Pancreas (tissue), 10 donors: Measurements from ENCODE around the gene RB1. TPM values are rescaled to one million over a fixed set of nuclear protein-coding genes. Genes with fewer than 3 reads are reported as not detected.

Experiments used
- ATAC-seq, 4 donors: fragments of 200-7000 bp; cut with Tn5 transposase; one replicate each; pipeline versions ENCODE4 v1.8.0 to v1.9.1; 2020; ENCODE audit warnings: mild to moderate bottlenecking in 4 of 4, moderate library complexity in 4 of 4
- DNase-seq, 6 donors: peaks; one replicate each; pipeline ENCODE4 v3.0.0-alpha.2; 2020
- FAIRE-seq: peaks from 2 replicates; lab custom pipeline; 2012; peaks lifted over from hg19 to GRCh38; lab: Jason Lieb, UNC
- H3K27ac ChIP-seq, 4 donors: fragments of 200-600 bp; sonication (generic); 1 replicate in 3 of 4; 2 replicates in 1 of 4; pipeline versions ENCODE4 v1.5.0 to v1.8.0; 2020
- H3K27me3 ChIP-seq, 4 donors: fragments of 200-600 bp; one replicate each; pipeline ENCODE4 v1.8.0; 2021
- H3K36me3 ChIP-seq, 3 donors: fragments of 200-600 bp; sonication (generic) in 1 of 3; one replicate each; pipeline versions ENCODE4 v1.5.0 to v1.8.0; 2020 to 2021
- H3K4me1 ChIP-seq, 3 donors: fragments of 200-600 bp; one replicate each; pipeline ENCODE4 v1.8.0; 2021
- H3K4me3 ChIP-seq, 4 donors: fragments of 200-600 bp; sonication (generic) in 2 of 4; one replicate each; pipeline versions ENCODE4 v1.5.0 to v1.8.0; 2020 to 2021
- H3K9me3 ChIP-seq, 4 donors: fragments of 200-600 bp; one replicate each; pipeline ENCODE4 v1.8.0; 2021
- WGBS, 2 donors: extraction: QIAGEN DNeasy Blood & Tissue Kit; methylation state at CpG; one replicate each; pipeline ENCODE4 v1.1.7; 2013; 5-methylcytosine and 5-hydroxymethylcytosine counted together
- intact Hi-C, 3 donors: fragments of 100-400 bp; cut with DNase I; formaldehyde crosslinking; loops; one replicate each; pipeline versions ENCODE4 v1.11.1 to v1.14.2; 2022
- polyA plus RNA-seq, 2 donors: library from polyadenylated mRNA; stranded (reverse); fragments of 200-250 nt; gene quantifications; one replicate each; pipeline ENCODE4 v1.2.3, GENCODE V29; 2013
- total RNA-seq, 6 donors: library from RNA; stranded (reverse); fragmentation: NEBNext Ultra II Directional in 4 of 6; extraction: Animal tissue kit (Norgen Biotek cat#: 25700) in 4 of 6; gene quantifications; one replicate each; pipeline versions ENCODE4 v1.2.1 to v1.2.4, GENCODE V29; 2021 to 2023
- TF ChIP-seq, protein P1 (sequence below), 4 donors: fragments of 200-600 bp; sonication (generic) in 3 of 4; IDR thresholded peaks; one replicate each; pipeline versions ENCODE4 v1.5.0 to v1.8.0; 2021; ENCODE audit warnings: antibody characterized with exemption in 4 of 4
- donor health status: healthy with polysubstance abuse.
- donor health status: DM: no; HTN: no; CAD: no; lungs with moderate emphysema.
- donor health status: DM: no; HTN: no; CAD: no.
- donor health status: control.
- donor health status: control.
- donor health status: Bipolar disorder and iron deficiency.
- donor health status: DM: yes; HTN: yes; CAD: no.
- donor health status: DM: no; HTN: no; CAD: no.
- donor health status: DM: no; HTN: no; CAD: no.
- donor health status: DM: yes; HTN: yes; CAD: no.

The RB1 gene
- total and polyA plus RNA-seq, 8 donors, result 5.0 to 23.0 (median 10.9) TPM

DNA sequence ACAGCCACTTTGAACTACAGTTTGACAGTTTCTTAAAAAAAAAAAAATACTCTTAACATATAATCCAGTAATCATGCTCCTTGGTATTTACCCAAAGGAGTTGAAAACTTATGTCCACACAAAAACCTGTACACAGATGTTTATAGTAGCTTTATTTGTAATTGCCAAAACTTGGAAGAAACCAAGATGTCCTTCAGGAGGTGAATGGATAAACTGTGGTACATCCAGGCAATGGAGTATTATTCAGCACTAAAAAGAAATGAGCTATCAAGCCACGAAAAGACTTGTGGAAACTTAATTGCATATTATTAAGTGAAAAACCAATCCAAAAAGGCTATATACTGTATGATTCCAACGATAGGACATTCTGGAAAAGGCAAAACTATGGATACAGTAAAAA lies 184.4 kb downstream of the RB1 start:
- TF ChIP-seq, protein P1, sequence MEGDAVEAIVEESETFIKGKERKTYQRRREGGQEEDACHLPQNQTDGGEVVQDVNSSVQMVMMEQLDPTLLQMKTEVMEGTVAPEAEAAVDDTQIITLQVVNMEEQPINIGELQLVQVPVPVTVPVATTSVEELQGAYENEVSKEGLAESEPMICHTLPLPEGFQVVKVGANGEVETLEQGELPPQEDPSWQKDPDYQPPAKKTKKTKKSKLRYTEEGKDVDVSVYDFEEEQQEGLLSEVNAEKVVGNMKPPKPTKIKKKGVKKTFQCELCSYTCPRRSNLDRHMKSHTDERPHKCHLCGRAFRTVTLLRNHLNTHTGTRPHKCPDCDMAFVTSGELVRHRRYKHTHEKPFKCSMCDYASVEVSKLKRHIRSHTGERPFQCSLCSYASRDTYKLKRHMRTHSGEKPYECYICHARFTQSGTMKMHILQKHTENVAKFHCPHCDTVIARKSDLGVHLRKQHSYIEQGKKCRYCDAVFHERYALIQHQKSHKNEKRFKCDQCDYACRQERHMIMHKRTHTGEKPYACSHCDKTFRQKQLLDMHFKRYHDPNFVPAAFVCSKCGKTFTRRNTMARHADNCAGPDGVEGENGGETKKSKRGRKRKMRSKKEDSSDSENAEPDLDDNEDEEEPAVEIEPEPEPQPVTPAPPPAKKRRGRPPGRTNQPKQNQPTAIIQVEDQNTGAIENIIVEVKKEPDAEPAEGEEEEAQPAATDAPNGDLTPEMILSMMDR (IDR thresholded peaks at IDR 0.05), result no peak
- 89 to 97% methylated on average over 2 of the region's 2 CpGs for WGBS, 2 donors
- no peak for FAIRE-seq

GRCh38 chr13:48488995-48489394 lies 185.4 kb downstream of the RB1 start:
- Histone ChIP-seq H3K36me3 (no peaks in the 10 kb centered on the region), H3K4me1 (peaks cover 0 to 4% (median 0%) of the 10 kb centered on the region in 3 donors), H3K9me3 (no peaks in the 10 kb centered on the region), H3K4me3 (no peak overlapping the region), H3K27me3 (no peaks in the 10 kb centered on the region), H3K27ac (no peak overlapping the region)
- FAIRE-seq, result no peak
- ATAC-seq, result no peak
- TF ChIP-seq, protein P1 (IDR thresholded peaks at IDR 0.05), result no peak
- intact Hi-C loops, result no loop called here
- DNase-seq, result no peak

More for the DNA sequence above, 184.4 kb downstream of the RB1 start:
- Histone ChIP-seq H3K9me3 (no peaks in the 10 kb centered on the region), H3K27me3 (no peaks in the 10 kb centered on the region), H3K4me1 (no peaks in the 10 kb centered on the region), H3K27ac (no peak overlapping the region), H3K36me3 (no peaks in the 10 kb centered on the region), H3K4me3 (no peak overlapping the region)
- ATAC-seq (no peak), DNase-seq (no peak)
- intact Hi-C loops, result no loop called here

GRCh38 chr13:48489666-48490065 lies 186.1 kb downstream of the RB1 start:
- H3K9me3 ChIP-seq, result no peaks in the 10 kb centered on the region
- H3K4me3 ChIP-seq, result no peak overlapping the region
- H3K27ac ChIP-seq, result no peak overlapping the region
- intact Hi-C loops, result no loop called here
- DNase-seq, result no peak
- no peak for FAIRE-seq
- peaks cover 2 to 10% (median 3%) of the 10 kb centered on the region in 3 donors for H3K4me1 ChIP-seq
- no peaks in the 10 kb centered on the region for H3K36me3 ChIP-seq
- H3K27me3 ChIP-seq, result no peaks in the 10 kb centered on the region
- TF ChIP-seq, protein P1 (IDR thresholded peaks at IDR 0.05), result no peak
- ATAC-seq, result no peak

- no peaks in the 10 kb centered on the region for H3K27me3 ChIP-seq
Observed at GRCh38 chr13:48490241-48490640, 186.7 kb downstream of the RB1 start.

DNA sequence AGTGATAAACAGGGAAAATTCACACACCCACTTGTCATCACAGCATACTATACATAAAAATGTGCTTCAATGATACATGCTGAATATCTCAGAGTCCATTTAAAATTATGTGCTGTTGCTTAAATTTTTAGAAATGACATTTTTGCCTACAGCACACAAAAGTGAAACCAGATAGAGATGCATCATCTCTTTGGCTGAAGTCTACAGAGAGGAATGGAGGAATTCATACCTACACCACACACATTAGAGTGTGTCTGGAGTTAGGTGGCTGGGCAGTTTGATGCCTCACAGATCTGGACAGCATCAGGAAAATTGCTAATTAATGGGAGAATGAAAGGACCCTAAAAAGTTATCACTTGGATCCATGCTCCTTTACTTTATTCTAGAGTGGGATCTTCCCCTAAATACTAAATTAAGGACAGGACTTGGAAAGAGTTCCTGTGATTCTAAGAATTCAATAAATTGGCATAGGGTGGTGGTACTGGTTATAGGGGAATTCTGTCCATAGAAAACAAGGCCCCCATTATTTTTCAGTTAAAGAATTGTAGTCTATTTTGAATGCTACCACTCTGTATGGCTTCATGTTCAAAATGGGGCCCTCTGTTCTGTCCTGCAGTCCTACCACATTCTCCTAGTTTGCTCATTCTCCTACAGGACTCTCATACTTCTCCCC lies 188.0 kb downstream of the RB1 start:
- Histone ChIP-seq H3K4me3 (peak overlapping the region in 1 of 4 donors; percentile 13), H3K36me3 (no peaks in the 10 kb centered on the region), H3K4me1 (peaks cover 3 to 10% (median 3%) of the 10 kb centered on the region in 3 donors), H3K9me3 (no peaks in the 10 kb centered on the region), H3K27ac (peak overlapping the region in 2 of 4 donors; percentile 48 to 61), H3K27me3 (no peaks in the 10 kb centered on the region)
- DNase-seq (no peak), FAIRE-seq (no peak), ATAC-seq (no peak)
- intact Hi-C loops, result no loop called here
- TF ChIP-seq, protein P1 (IDR thresholded peaks at IDR 0.05), result no peak

More at GRCh38 chr13:48490241-48490640, 186.7 kb downstream of the RB1 start:
- no peaks in the 10 kb centered on the region for H3K9me3 ChIP-seq
- intact Hi-C loops, result no loop called here
- H3K4me1 ChIP-seq, result peaks cover 3 to 10% (median 3%) of the 10 kb centered on the region in 3 donors
- TF ChIP-seq, protein P1 (IDR thresholded peaks at IDR 0.05), result no peak
- no peak overlapping the region for H3K4me3 ChIP-seq
- ATAC-seq (no peak), DNase-seq (no peak), FAIRE-seq (no peak)
- H3K27ac ChIP-seq, result no peak overlapping the region
- H3K36me3 ChIP-seq, result no peaks in the 10 kb centered on the region
- 92 to 97% methylated on average over 3 of the region's 3 CpGs for WGBS, 2 donors
